Activated naive CD8-positive, alpha-beta T cell (primary cell): Measurements from ENCODE around the gene SENP8.

ENCODE experiments used
- H3K27ac Mint-ChIP-seq: one replicate; pipeline ENCODE4 v1.8.0; 2021; ENCODE audit warnings: mixed read lengths
- H3K27me3 Mint-ChIP-seq: one replicate; pipeline ENCODE4 v1.8.0; 2021; ENCODE audit warnings: mixed read lengths
- H3K36me3 Mint-ChIP-seq: one replicate; pipeline ENCODE4 v1.8.0; 2021; ENCODE audit warnings: mixed read lengths
- H3K4me1 Mint-ChIP-seq: one replicate; pipeline ENCODE4 v1.8.0; 2021; ENCODE audit warnings: low read depth, mixed read lengths
- H3K4me3 Mint-ChIP-seq: one replicate; pipeline ENCODE4 v1.8.0; 2021; ENCODE audit warnings: mild to moderate bottlenecking, mixed read lengths
- H3K9me3 Mint-ChIP-seq: one replicate; pipeline ENCODE4 v1.8.0; 2021; ENCODE audit warnings: low read depth, mixed read lengths

Gene SENP8

DNA sequence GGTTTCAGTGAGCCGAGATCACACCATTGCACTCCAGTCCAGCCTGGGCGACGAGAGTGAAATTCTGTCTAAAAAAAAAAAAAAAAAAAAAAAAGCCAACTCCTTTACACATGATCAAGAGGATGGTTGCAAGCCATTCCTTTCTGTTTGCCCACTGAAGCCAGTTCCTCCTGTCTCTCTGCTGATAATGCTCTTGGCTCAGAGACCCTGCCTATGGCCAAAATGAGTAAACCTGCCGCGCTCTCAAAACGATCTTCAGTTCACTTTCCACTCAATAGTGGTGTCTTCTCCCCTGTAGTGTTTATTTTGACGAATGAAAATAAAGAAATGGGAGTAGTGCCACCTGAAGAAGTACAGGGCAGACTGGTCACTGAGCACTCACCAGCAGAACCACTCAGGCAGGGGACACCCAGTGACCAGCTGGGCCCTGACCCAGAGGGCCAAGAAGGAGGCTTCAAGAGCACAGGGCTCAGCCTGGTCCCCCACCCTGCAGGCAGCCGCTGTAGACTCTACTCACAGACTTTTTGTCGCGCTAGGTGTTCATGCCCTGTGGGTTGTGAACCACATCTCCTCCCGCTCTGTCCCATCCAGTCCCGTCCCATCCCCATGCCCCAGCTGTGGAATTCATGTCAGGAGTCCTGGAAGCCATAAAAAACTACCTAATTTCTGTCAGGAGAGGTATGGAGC, 55.8 kb downstream of the SENP8 start:
- Mint-ChIP-seq H3K36me3 (no peaks in the 10 kb centered on the region), H3K4me1 (no peaks in the 10 kb centered on the region), H3K27ac (no peak overlapping the region), H3K27me3 (no peaks in the 10 kb centered on the region), H3K9me3 (no peaks in the 10 kb centered on the region), H3K4me3 (no peak overlapping the region)

DNA sequence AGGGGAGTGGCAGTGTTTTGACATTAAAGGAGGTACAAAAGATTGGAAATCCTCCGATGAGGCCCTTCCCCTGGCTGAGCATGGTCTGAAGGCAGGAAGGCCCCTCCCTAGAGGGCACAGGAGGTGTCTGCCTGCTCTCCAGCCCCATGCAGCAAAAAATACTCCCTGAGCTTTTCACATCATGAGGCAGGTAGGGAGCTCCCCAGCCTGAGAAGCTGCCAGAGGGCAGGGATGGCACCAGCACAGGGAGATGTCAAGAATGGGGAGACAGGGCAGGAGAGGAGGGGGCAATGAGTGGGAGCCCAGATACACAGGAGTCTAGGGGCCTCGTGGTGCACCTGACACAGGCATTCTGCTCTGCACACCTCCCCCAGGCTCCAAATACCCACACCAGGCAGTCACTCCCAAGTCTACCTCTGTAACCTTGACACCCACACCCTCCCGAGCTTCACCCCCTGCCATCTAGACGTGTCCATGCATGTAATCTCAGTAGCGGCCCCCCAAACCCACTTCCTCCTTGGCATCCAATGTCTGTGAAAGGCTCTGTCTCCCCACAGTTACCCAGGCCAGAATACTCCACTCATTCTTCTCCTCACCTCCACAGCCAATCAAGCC, 56.5 kb downstream of the SENP8 start:
- H3K9me3 Mint-ChIP-seq = no peaks in the 10 kb centered on the region
- H3K4me1 Mint-ChIP-seq = no peaks in the 10 kb centered on the region
- H3K27ac Mint-ChIP-seq = no peak overlapping the region

DNA sequence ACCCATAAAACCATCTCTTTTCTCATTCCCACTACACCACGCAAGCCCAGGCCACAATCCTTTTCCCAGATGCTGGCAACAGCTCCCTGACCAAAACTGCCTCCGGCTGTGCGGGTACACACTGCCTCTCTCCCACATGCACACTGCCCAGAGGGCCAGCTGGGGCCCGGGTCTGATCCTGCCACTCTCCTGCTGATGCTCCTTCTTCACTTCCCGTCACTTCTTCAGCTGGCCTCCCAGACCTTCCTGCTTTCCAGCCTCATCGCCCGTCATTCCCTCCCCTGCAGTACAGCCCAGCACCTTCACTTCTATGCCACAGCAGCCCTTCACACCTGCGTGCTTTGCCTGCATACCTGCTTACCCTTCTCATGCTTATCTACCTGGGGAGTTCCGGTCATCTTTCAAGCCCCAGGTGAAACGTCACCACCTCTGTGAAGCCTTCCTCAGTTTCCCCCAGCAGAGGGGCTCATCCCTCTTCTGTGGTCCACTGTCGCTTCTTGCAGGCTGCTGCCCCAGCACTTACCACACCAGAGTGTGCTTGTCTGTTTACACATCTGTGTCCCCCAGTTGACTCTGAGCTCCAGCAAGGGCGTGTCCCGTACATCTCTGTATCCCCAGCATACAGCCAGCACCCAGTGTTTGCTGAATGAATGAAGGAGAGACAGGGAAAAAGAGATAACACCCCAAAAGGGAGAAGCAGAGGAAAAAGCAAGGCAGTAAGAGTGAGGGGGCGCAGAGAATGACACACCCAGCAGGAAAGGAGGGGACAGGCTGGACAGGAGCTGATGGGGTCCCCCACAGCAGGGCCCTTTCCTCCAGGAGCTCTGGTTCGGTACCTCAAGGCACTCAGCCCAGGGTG, 57.2 kb downstream of the SENP8 start:
- Mint-ChIP-seq H3K27ac (no peak overlapping the region), H3K4me3 (no peak overlapping the region), H3K36me3 (no peaks in the 10 kb centered on the region), H3K9me3 (no peaks in the 10 kb centered on the region), H3K4me1 (no peaks in the 10 kb centered on the region), H3K27me3 (no peaks in the 10 kb centered on the region)

More for the DNA sequence above, 56.5 kb downstream of the SENP8 start:
- Mint-ChIP-seq H3K36me3 (no peaks in the 10 kb centered on the region), H3K27me3 (no peaks in the 10 kb centered on the region), H3K4me3 (no peak overlapping the region)

DNA sequence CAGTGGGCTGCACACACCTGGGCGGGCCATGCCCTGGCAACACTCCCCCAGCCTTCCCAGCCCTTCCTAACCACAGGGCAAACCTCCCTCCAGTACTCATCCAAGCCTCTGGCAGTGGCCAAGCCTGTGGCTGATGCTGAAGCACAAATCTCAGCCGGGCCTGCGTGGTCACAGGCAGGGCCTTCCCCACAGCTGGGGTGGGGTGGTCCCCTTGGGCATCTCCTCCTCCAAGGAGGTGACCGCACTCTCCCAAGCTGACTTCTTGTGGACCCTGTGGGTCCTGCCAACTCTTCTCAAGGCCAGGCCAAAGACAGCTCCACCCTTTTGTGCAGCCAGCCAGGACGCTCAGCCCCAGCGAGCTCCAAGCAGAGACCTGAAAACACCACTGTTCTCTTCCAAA, 58.0 kb downstream of the SENP8 start:
- H3K9me3 Mint-ChIP-seq = no peaks in the 10 kb centered on the region
- H3K27ac Mint-ChIP-seq = no peak overlapping the region
- no peak overlapping the region for H3K4me3 Mint-ChIP-seq
- no peaks in the 10 kb centered on the region for H3K4me1 Mint-ChIP-seq
- H3K27me3 Mint-ChIP-seq = peaks cover 4% of the 10 kb centered on the region
- H3K36me3 Mint-ChIP-seq = no peaks in the 10 kb centered on the region

DNA sequence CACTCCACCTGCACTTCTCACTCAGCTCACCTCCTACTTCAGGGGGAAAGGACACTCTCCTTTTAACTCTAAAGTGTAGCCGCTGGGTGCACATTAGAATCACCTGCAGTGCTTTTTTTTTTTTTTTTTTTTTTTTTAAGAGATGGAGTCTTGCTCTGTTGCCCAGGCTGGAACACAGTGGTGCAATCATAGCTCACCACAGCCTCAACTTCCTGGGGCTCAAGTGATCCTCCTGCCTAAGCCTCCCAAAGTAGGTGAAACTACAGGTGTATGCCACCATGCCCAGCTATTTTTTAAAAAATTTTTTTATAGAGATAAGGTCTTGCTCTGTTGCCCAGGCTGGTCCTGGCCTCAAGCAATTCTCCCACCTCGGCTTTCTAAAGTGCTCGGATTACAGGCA, 58.5 kb downstream of the SENP8 start:
- Mint-ChIP-seq H3K4me3 (no peak overlapping the region), H3K4me1 (no peaks in the 10 kb centered on the region), H3K27ac (no peak overlapping the region), H3K27me3 (peaks cover 10% of the 10 kb centered on the region), H3K9me3 (no peaks in the 10 kb centered on the region), H3K36me3 (no peaks in the 10 kb centered on the region)

DNA sequence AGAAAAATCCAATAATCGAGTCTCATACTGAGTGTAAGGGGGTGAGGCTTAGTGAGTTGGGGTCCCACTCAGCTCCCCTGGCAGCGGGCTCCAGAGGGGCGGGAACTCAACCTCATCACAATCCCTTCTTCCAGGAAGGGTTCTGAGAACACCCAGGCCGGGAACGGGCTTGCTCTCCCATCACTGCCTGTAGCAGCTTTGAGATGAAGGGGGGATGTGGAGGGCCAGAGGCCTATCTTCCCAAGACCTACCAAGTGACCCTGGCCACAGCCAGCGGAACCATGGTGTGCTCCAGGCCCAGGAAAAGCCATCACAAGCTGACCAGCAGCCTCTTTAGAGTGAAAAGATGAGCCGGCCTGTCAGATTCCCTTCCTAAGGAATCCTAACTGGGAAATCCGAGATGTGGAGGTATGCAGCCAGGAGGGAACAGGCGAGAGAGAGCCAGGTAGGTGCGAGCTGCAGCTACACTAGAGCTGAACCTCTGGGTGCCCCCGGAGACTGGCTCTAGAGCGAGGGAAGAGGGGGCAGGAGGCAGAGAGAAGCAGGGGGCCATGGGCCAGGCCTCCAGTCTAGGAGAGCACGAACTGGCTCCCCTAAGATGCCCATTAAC, 60.9 kb downstream of the SENP8 start:
- no peaks in the 10 kb centered on the region for H3K4me1 Mint-ChIP-seq
- H3K36me3 Mint-ChIP-seq = no peaks in the 10 kb centered on the region
- peaks cover 12% of the 10 kb centered on the region for H3K27me3 Mint-ChIP-seq
- H3K9me3 Mint-ChIP-seq = no peaks in the 10 kb centered on the region
- no peak overlapping the region for H3K4me3 Mint-ChIP-seq
- no peak overlapping the region for H3K27ac Mint-ChIP-seq

DNA sequence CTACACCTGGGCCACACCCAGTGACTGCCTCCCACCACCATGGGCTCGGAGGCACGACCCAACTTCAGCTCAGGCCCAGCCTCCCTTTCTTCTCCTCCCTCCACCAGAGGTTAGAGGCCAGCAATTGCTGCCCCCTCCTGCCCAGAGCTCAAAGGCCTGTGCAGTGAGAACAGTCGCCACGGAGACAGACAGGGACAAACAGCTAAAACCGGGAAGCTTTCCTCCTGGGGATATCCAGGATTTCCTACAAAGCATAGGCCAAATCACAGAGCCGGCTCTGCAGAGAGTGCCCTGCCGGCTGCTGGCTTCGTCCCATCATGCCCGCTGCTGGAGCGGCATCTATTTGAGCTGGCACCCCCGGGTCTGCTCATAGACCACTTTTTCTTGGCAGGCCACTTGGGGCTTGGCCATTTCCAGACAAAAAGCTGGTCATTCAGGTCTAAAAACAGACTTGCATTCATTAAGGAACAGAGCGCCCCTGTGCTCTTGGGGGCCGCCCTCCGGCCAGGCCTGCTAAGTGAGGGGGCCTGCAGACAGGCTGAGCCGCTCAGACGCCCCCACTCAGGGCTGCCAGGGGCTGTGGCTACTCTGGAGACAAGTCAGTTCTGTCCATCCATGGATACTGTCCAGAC, 61.9 kb downstream of the SENP8 start:
- Mint-ChIP-seq H3K36me3 (no peaks in the 10 kb centered on the region), H3K4me1 (no peaks in the 10 kb centered on the region), H3K4me3 (no peak overlapping the region), H3K9me3 (no peaks in the 10 kb centered on the region), H3K27ac (no peak overlapping the region), H3K27me3 (peaks cover 15% of the 10 kb centered on the region)

DNA sequence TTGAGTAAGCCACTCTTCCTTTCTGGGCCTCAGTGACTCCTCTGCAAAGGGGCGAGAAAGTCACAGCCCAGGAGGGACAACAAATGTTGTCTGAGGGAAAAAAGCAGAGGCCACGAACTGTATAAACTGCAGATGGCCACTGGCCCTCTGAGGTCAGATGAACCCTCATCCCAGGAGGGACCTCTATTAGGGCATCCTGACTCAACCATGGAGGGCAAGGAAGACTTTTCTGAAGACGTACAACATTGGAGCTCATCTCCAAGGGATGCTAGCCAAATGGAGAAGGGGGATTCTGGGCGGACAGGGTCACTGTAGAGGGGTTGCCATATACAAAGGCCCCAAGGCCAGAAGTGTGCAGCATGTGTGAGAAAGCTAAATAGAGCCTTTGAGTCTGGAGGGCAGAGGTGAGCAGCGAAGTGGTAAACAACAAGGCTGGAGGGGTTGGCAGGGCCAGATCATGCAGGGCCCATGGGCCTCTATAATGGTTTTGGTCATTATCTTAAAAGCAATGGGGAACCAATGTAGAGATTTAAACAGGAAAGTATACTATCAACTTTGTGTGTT, 62.6 kb downstream of the SENP8 start:
- no peaks in the 10 kb centered on the region for H3K9me3 Mint-ChIP-seq
- no peaks in the 10 kb centered on the region for H3K36me3 Mint-ChIP-seq
- no peak overlapping the region for H3K4me3 Mint-ChIP-seq
- H3K27me3 Mint-ChIP-seq = peaks cover 19% of the 10 kb centered on the region
- H3K4me1 Mint-ChIP-seq = no peaks in the 10 kb centered on the region
- no peak overlapping the region for H3K27ac Mint-ChIP-seq

DNA sequence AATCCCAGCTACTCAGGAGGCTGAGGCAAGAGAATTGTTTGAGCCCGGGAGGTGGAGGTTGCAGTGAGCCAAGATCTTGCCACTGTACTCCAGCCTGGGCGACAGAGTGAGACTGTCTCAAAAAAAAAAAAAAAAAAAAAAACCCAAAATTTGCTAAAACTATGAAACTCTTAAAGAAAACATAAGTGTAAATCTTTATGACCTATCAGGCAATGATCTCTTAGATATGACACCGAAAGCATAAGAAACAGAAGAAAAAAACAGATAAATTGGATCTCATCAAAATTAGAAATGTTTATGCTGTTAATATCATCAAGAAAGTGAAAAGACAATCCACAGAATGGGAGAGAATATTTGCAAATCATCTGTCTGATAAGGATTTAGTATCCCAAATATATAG, 64.0 kb downstream of the SENP8 start:
- Mint-ChIP-seq H3K9me3 (no peaks in the 10 kb centered on the region), H3K27me3 (peaks cover 19% of the 10 kb centered on the region), H3K36me3 (no peaks in the 10 kb centered on the region), H3K4me1 (no peaks in the 10 kb centered on the region), H3K27ac (no peak overlapping the region), H3K4me3 (no peak overlapping the region)

DNA sequence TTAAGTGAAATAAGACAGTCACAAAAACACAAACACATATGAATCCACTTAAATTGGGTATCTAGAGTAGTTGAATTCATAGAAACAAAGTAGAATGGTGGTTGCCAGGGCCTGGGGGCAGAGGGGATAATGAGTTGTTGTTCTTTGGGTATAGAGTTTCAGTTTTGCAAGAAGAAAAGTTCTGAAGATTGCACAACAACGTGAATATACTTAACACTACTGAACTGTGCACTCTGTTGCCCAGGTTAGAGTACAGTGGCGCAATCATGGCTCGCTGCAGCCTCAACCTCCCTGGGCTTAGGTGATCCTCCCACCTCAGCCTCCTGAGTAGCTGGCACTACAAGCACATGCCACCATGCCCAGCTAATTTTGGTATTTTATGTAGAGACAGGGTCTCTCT, 64.5 kb downstream of the SENP8 start:
- Mint-ChIP-seq H3K4me1 (no peaks in the 10 kb centered on the region), H3K9me3 (no peaks in the 10 kb centered on the region), H3K27ac (no peak overlapping the region), H3K36me3 (no peaks in the 10 kb centered on the region), H3K4me3 (no peak overlapping the region), H3K27me3 (peaks cover 19% of the 10 kb centered on the region)

DNA sequence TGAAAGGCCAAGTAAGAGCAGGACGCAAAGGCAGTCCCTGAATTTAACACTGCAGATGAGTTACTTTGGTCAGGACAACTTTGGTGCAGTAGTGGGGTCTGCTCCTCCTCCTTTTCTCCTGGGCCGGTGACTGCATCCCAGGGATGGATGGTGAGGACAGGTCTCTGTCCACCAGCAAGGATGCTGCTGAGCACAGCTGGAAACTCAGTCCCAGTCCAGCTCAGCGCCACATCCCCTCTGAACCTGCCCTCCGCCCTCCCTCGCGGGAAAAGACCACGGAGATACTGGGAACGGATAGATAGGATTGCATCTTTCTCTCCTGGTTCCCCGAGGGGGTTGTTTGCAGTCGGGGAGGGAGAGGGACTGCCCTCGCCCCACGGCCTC, 65.6 kb downstream of the SENP8 start:
- Mint-ChIP-seq H3K4me3 (no peak overlapping the region), H3K36me3 (no peaks in the 10 kb centered on the region), H3K27ac (no peak overlapping the region), H3K9me3 (no peaks in the 10 kb centered on the region), H3K4me1 (no peaks in the 10 kb centered on the region), H3K27me3 (peaks cover 19% of the 10 kb centered on the region)

DNA sequence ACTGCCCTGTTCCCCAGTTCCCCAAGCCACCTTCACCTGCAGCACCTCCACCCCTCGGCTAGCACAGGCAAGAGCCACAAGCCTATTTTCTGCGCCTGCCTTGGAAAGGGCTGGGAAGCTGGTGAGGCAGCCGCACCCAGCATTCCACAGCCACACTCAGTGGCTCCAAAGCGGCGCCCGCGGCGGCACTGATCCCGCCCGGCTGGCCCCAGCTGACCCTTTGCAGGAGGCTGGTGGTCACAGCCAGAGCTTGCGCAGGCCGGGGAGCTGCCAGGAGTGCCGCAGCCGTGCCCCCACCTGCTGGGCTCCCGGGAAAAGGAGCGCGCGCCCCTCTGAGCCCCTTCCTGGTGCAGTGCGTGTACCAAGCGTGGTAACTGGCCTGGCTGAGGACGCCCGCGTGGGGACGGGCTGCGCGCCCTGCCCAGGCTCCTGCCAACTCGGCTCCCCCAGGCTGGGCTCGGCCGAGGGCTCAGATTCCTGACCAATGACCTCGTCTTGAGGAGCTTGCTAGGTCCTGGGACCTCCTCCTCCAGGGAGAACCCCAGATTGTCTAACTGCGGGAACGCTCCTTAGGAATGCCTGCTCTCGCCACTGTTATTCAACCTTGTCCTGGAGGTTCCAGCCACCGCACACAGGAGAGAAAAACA, 66.1 kb downstream of the SENP8 start:
- no peaks in the 10 kb centered on the region for H3K9me3 Mint-ChIP-seq
- H3K27ac Mint-ChIP-seq = no peak overlapping the region
- H3K36me3 Mint-ChIP-seq = no peaks in the 10 kb centered on the region
- peaks cover 20% of the 10 kb centered on the region for H3K27me3 Mint-ChIP-seq
- H3K4me1 Mint-ChIP-seq = no peaks in the 10 kb centered on the region
- no peak overlapping the region for H3K4me3 Mint-ChIP-seq

DNA sequence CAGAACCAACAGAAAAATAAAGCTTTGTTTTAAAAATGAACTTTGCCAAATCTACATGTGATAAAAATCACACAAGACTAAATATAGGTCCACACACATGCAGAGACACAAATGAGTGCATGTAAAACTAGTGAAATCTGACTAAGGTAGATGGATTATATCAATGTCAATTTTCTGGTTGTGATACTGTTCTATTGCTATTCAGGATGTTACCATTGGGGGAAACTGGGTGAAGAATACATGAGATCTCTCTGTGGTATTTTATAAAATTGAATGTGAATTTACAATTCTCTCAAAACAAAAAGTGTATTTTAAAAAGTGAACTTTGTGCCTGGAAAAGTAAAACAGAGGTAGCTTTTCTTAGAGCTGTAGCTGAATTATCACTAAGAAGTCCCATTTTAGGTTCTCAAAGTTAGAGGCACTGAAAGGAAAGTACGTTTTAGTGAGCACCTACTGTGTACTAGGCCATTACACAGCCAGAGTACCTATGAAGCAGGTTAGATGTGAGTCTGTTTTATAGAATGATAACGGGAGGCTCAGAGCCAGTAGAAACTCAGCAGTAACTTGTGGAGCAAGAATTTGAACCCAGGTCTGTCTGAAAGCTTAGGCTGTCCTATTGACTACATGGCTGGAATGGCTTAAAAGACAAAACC, 71.2 kb downstream of the SENP8 start:
- no peak overlapping the region for H3K27ac Mint-ChIP-seq

DNA sequence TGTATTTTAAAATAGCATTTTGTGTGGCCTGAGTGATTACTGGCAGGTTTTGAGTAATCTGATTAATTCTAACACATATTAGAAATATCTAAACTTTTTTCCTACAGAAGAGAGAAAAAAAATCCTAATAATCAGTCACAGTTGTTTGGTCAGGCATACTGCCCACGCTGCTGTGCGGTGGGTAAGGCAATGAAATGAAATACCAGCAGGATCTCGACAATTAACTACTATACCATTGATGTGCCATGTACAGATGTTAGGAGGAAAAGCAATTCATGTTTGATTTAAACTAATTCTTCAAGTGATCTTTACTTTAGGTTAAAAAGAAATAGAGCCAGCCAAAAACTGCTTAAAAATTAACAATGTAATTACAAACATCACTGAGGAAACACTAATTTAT, 74.2 kb downstream of the SENP8 start:
- H3K27ac Mint-ChIP-seq = no peak overlapping the region
- peaks cover 16% of the 10 kb centered on the region for H3K27me3 Mint-ChIP-seq
- H3K4me3 Mint-ChIP-seq = no peak overlapping the region
- no peaks in the 10 kb centered on the region for H3K4me1 Mint-ChIP-seq
- H3K9me3 Mint-ChIP-seq = no peaks in the 10 kb centered on the region
- H3K36me3 Mint-ChIP-seq = no peaks in the 10 kb centered on the region

More for the DNA sequence above, 71.2 kb downstream of the SENP8 start:
- no peak overlapping the region for H3K4me3 Mint-ChIP-seq
- H3K9me3 Mint-ChIP-seq = no peaks in the 10 kb centered on the region
- no peaks in the 10 kb centered on the region for H3K36me3 Mint-ChIP-seq
- H3K4me1 Mint-ChIP-seq = no peaks in the 10 kb centered on the region
- peaks cover 18% of the 10 kb centered on the region for H3K27me3 Mint-ChIP-seq
